GM18511 (cell line): Measurements from ENCODE around the gene RPL5.

Experiments
- ATAC-seq: cut with Tn5 transposase; IDR thresholded peaks from one replicate; pipeline ENCODE4 v1.9.1; 2021; ENCODE audit warnings: mild to moderate bottlenecking, moderate library complexity; ENCODE audit not compliant: unreplicated experiment

Gene RPL5

DNA sequence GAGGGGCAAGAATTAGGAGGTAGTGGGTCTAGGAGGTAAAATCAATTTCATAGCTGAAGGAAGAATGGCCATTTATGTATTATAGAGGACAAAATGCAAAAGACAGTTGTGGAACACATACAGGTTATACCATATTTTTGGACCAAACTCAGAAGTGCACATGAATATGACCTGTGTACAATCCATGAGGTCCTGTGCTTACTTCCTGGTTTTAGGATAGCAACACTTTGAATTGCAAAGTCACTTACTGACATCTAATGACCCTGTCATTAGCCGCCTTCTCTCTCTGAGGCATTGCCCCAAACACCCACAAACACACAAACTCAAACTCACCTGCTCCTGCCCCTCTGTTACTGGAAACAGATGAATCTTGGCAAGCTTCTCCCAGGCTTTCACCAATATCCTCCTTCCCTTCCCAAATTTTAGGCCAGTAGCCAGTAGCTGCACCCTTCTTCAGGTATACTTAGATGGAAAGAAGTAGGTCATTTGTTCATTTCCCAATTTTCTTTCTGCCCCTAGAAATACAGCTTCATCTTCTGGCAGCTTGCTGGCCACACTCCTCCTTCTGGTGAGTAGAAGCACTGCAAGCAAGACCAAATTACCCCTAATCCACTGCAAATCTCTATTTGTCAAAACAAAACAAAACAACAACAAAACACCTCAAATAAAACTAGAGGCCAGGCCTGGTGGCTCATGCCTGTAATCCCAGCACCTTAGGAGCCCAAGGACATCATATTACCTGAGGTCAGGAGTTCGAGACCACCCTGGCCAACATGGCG lies 13.7 kb upstream of the RPL5 start:
- ATAC-seq: peak; percentile 70

- ATAC-seq: no peak
These were observed 11.8 kb upstream of the RPL5 start for GRCh38 chr1:92820024-92820423.

GRCh38 chr1:92820551-92820950 lies 11.3 kb upstream of the RPL5 start:
- ATAC-seq: no peak

DNA sequence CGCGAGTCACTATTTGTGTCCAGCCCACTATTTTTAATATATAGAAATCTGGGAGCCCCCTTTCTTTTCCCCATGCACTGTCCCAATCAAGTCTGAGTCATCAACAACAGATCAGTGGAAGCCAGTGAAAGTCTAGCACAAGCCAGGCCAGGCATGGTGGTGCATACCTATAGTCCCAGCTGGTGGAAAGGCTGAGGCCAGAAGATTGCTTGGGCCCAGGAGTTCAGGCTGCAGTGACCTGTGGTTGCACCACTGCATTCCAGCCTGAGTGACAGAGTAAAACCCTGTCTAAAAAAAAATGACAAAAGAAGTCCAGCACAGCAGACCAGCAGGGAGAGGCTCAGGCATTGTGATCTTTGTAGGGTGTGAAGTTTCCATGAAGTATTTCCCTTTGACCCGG lies 9.0 kb upstream of the RPL5 start:
- no peak for ATAC-seq

- no peak for ATAC-seq
These were observed 5.0 kb upstream of the RPL5 start for GRCh38 chr1:92826792-92827191.

GRCh38 chr1:92831368-92831761 lies 475 bp upstream of the RPL5 start:
- ATAC-seq: peak; percentile 1

GRCh38 chr1:92832537-92833114 lies 786 bp downstream of the RPL5 start:
- peak; percentile 1 for ATAC-seq

GRCh38 chr1:92833840-92834239 lies 2.0 kb downstream of the RPL5 start:
- ATAC-seq: no peak

DNA sequence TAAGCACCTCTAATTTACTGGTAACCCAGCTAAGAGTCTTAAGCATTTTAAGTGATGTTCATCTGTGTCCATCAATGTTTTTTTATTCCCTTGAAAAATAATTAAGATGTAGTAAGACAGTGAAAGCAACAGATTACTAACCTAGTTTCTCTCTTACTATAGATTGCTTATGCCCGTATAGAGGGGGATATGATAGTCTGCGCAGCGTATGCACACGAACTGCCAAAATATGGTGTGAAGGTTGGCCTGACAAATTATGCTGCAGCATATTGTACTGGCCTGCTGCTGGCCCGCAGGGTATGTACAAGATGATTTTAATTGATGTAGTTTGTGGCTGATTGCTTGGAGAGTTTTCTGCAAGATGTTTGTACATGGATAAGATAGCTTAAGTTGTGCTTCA lies 2.8 kb downstream of the RPL5 start:
- no peak for ATAC-seq

GRCh38 chr1:92837062-92837461 lies 5.2 kb downstream of the RPL5 start:
- no peak for ATAC-seq

DNA sequence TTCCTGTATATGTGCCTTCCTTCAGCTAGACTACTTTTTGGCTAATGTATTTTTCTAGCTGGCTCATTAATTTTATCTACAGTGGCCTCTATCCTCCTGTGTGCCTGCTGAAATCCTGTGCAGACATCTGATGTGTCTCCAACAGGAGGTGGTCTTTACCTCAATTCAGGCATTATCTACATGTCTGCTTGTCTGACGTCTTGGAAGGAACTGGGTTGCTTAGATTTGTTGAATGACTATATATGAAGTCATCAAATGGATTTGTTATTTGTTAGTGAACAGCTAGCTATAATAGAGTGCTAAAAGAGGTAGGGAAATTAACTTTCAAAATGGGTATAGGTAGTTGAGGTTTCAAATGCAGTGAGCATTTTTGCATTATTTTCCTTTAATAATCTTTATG lies 6.7 kb downstream of the RPL5 start:
- ATAC-seq: no peak

DNA sequence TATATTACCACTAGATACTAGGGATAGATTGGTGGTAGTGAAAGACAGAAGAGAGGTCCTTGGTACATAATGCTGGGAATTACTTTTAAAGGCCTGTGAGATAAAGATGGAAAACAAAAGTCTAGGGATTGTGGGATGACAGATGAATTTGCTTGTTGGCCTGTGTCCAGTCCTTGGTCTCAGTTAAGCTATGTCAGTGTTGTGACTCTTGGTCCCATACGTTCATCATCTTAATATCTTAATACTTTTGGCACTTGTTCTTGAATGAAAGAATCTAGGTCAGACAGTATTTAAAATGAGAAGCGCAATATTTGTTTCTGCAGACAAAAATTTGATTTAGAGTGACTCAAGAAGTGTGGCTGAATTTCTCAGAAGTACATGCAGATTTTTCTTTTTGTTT lies 7.6 kb downstream of the RPL5 start:
- no peak for ATAC-seq

- ATAC-seq: no peak
These were observed 8.8 kb downstream of the RPL5 start for GRCh38 chr1:92840600-92840999.

- ATAC-seq: no peak
These were observed 10.5 kb downstream of the RPL5 start for GRCh38 chr1:92842082-92843045.

DNA sequence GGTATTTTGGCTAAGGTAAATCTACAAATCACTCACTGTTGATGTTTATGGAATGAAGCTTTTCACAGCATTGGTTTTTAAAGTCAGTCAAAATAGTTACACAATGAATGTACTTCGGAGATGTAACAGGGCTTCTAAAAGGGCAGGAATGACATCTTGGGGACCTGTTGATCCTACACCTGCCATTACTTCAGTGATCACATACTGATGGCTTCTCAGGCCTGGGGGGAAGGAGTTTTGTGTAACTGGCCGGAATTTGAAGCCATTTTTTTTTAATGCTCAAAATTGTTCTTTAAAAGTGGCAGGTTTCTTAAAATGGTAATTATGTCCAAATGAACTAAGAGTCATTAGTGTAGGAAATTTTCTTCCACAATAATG lies 11.2 kb downstream of the RPL5 start:
- no peak for ATAC-seq

DNA sequence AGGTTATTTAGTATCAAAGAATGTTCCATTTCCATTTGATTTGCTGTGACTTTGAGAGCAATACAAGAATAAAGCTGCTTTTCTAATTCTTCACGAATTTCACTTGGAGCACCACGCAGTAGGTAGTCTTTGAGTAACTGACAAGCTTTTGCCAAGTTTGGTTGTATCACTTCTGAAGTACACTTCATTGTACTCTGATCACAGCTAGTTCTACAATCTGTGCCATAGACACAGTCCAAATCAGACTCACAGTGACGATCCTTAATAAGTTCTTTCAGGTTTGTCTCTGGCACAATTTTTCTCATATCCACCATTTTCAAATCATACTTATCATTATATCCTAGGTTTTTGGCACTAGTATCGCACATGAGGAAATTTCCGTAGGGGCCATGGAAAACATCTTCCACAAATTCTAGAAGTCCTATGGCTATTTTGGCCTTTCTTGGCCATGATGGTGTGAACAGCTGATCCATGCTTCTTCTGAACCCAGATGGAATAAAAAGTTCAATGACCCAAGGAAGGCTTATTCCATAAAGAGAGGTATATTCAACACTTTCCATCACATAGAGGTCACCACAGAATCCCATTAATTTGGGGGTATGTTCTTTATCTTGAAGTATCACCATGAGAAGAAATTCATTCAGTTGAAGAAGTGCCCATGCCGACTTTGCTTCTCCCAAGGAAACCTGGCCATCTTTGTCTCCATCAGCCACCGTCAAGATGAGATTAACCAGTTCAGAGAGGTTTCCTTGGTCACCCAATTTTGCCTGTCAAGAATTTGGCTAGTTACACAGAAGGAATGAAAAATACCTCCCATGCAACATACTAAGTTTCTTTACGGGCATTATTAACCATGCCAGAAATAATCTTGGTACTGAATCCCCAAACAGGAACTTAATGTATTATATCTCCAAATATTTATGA lies 11.9 kb downstream of the RPL5 start:
- ATAC-seq: no peak

- no peak for ATAC-seq
These were observed 12.6 kb downstream of the RPL5 start for GRCh38 chr1:92844439-92844838.

DNA sequence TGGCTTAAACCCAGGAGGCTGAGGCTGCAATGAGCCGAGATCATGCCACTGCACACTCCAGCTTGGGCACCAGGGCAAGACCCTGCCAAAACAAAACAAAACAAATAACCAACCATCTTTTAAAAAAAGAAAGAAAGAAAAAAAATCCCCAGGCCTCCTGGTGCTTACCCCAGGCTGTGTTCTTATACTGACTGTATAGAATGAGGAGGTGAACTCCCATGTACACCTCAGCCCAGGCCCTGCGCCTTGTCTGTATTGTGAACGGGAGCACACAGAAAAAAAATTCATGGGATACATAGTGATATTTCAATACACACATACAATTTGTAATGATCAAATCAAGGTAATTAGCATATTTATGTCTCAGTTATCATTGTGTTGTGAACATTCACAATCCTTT lies 14.1 kb downstream of the RPL5 start:
- no peak for ATAC-seq

GRCh38 chr1:92848201-92848600 lies 16.4 kb downstream of the RPL5 start:
- no peak for ATAC-seq

DNA sequence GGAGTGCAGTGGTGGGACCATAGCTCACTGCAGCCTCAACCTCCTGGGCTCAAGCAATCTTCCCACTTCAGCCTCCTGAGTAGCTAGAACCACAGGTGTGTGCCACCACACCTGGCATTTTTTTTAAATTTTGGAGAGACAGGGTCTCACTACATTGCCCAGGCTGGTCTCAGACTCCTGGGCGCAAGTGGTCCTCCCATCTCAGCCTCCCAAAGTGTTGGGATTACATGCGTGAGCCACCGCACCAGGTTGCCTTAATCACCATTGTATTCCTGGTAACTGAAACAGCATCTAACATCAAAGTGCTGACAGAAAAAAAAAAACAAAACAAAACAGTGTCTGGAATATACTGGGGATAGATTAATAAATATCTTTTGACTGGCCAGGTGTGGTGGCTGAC lies 18.2 kb downstream of the RPL5 start:
- ATAC-seq: no peak

DNA sequence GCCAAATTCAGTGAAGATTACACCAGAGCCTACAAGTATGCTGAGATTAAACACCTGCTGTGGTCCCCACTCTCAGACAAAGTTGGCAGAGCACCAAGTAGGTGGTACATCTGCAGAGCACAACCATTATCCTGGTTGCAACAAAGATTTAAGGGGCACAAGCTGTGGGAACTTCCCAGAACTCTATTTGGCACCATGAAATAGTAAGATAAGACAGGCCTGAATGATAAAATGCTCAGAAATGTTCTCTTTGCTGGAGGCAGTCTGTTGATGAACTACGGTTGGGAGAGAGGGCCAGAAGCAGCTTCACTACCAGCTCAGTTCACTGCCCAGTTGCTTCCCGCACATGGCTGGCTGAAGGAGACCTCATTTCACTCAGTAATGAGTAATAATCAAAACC lies 19.9 kb downstream of the RPL5 start:
- no peak for ATAC-seq
